ENCODE data around the gene MAMSTR. TPM values are rescaled to one million over a fixed set of nuclear protein-coding genes. Genes with fewer than 3 reads are reported as not detected.

MAMSTR gene
- polyA plus RNA-seq, 1 donor (not counting 4 experiments of a cell fraction or from before 2014, with no cell fraction given) = 0.35 TPM

DNA sequence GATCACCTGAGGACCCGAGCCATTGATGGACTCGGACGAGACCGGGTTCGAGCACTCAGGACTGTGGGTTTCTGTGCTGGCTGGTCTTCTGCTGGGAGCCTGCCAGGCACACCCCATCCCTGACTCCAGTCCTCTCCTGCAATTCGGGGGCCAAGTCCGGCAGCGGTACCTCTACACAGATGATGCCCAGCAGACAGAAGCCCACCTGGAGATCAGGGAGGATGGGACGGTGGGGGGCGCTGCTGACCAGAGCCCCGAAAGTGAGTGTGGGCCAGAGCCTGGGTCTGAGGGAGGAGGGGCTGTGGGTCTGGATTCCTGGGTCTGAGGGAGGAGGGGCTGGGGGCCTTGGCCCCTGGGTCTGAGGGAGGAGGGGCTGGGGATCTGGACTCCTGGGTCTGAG lies 36.7 kb upstream of the MAMSTR start:
- peaks cover 3% of the 10 kb centered on the region for H3K79me2 ChIP-seq (ENCODE audit: control insufficient read depth, insufficient read depth, low read length)
- peaks cover 0 to under 1% of the 10 kb centered on the region in 2 experiments for H3K36me3 ChIP-seq (ENCODE audit: control insufficient read depth in 2 of 2, extremely low read depth in 1 of 2, insufficient read depth in 2 of 2, low read length in 2 of 2)
- H3K4me3 ChIP-seq (ENCODE audit: control insufficient read depth in 2 of 3, extremely low read depth in 1 of 3, insufficient read depth in 2 of 3, low read depth in 1 of 3, low read length in 3 of 3) = no peak overlapping the region
- H4K20me1 ChIP-seq (ENCODE audit: control insufficient read depth, extremely low read depth, insufficient read depth, low read length) = no peaks in the 10 kb centered on the region
- no peak overlapping the region for H3K4me2 ChIP-seq (ENCODE audit: control insufficient read depth, extremely low read depth, insufficient read depth, low read depth, low read length)
- TF ChIP-seq, protein P1, sequence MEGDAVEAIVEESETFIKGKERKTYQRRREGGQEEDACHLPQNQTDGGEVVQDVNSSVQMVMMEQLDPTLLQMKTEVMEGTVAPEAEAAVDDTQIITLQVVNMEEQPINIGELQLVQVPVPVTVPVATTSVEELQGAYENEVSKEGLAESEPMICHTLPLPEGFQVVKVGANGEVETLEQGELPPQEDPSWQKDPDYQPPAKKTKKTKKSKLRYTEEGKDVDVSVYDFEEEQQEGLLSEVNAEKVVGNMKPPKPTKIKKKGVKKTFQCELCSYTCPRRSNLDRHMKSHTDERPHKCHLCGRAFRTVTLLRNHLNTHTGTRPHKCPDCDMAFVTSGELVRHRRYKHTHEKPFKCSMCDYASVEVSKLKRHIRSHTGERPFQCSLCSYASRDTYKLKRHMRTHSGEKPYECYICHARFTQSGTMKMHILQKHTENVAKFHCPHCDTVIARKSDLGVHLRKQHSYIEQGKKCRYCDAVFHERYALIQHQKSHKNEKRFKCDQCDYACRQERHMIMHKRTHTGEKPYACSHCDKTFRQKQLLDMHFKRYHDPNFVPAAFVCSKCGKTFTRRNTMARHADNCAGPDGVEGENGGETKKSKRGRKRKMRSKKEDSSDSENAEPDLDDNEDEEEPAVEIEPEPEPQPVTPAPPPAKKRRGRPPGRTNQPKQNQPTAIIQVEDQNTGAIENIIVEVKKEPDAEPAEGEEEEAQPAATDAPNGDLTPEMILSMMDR (optimal IDR thresholded peaks at IDR 0.05 in 1 of 3, IDR thresholded peaks at IDR 0.05 in 1 of 3, conservative IDR thresholded peaks at IDR 0.05 in 1 of 3; ENCODE audit: extremely low read depth in 1 of 3, insufficient read depth in 2 of 3, low read length in 3 of 3) = no peak
- no peak for TF ChIP-seq EZH2 (IDR thresholded peaks at IDR 0.05; ENCODE audit: low read length)
- peaks cover 8% of the 10 kb centered on the region for H3K27me3 ChIP-seq (ENCODE audit: control insufficient read depth, extremely low read depth, insufficient read depth, low read length)
- no peak overlapping the region for H3K27ac ChIP-seq (ENCODE audit: control insufficient read depth, insufficient read depth, low read length)
- peaks cover under 1% of the 10 kb centered on the region for H3K9me1 ChIP-seq (ENCODE audit: control insufficient read depth, extremely low read depth, insufficient read depth, low read length)
- DNase-seq (ENCODE audit: low read depth, low spot score) (no peak), FAIRE-seq (no peak)
- H3K9ac ChIP-seq (ENCODE audit: control insufficient read depth, extremely low read depth, insufficient read depth, low read length) = no peak overlapping the region
- no peaks in the 10 kb centered on the region for H3K9me3 ChIP-seq (ENCODE audit: control insufficient read depth, low read depth, low read length)
- no peak overlapping the region for H2AFZ ChIP-seq (ENCODE audit: control insufficient read depth, low read length)
- dilution Hi-C loops (cut with MboI; ENCODE audit: extremely low pct_ligation_motif_present, low sequenced_read_pairs) = no loop called here
- peaks cover 9% of the 10 kb centered on the region for H3K4me1 ChIP-seq (ENCODE audit: control insufficient read depth, extremely low read depth, insufficient read depth, low read length)

DNA sequence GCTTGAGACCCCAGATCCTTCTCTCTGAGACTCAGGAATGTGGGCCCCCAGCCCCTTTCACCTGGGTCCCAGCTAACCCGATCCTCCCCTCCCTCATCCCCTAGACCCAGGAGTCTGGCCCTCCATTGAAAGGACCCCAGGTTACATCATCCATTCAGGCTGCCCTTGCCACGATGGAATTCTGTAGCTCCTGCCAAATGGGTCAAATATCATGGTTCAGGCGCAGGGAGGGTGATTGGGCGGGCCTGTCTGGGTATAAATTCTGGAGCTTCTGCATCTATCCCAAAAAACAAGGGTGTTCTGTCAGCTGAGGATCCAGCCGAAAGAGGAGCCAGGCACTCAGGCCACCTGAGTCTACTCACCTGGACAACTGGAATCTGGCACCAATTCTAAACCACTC lies 36.3 kb upstream of the MAMSTR start:
- FAIRE-seq (no peak), DNase-seq (ENCODE audit: low read depth, low spot score) (no peak)
- Histone ChIP-seq H3K4me3 (ENCODE audit: control insufficient read depth in 2 of 3, extremely low read depth in 1 of 3, insufficient read depth in 2 of 3, low read depth in 1 of 3, low read length in 3 of 3) (no peak overlapping the region), H3K4me1 (ENCODE audit: control insufficient read depth, extremely low read depth, insufficient read depth, low read length) (peaks cover 9% of the 10 kb centered on the region), H3K9ac (ENCODE audit: control insufficient read depth, extremely low read depth, insufficient read depth, low read length) (no peak overlapping the region), H3K9me1 (ENCODE audit: control insufficient read depth, extremely low read depth, insufficient read depth, low read length) (peaks cover 4% of the 10 kb centered on the region), H3K27me3 (ENCODE audit: control insufficient read depth, extremely low read depth, insufficient read depth, low read length) (peaks cover 4% of the 10 kb centered on the region), H4K20me1 (ENCODE audit: control insufficient read depth, extremely low read depth, insufficient read depth, low read length) (no peaks in the 10 kb centered on the region), H3K36me3 (ENCODE audit: control insufficient read depth in 2 of 2, extremely low read depth in 1 of 2, insufficient read depth in 2 of 2, low read length in 2 of 2) (peaks cover 0 to 4% of the 10 kb centered on the region in 2 experiments), H3K9me3 (ENCODE audit: control insufficient read depth, low read depth, low read length) (no peaks in the 10 kb centered on the region), H3K27ac (ENCODE audit: control insufficient read depth, insufficient read depth, low read length) (no peak overlapping the region), H2AFZ (ENCODE audit: control insufficient read depth, low read length) (no peak overlapping the region), H3K4me2 (ENCODE audit: control insufficient read depth, extremely low read depth, insufficient read depth, low read depth, low read length) (no peak overlapping the region), H3K79me2 (ENCODE audit: control insufficient read depth, insufficient read depth, low read length) (peaks cover 7% of the 10 kb centered on the region)
- dilution Hi-C loops (cut with MboI; ENCODE audit: extremely low pct_ligation_motif_present, low sequenced_read_pairs) = no loop called here
- TF ChIP-seq, protein P1 (optimal IDR thresholded peaks at IDR 0.05 in 1 of 3, IDR thresholded peaks at IDR 0.05 in 1 of 3, conservative IDR thresholded peaks at IDR 0.05 in 1 of 3; ENCODE audit: extremely low read depth in 1 of 3, insufficient read depth in 2 of 3, low read length in 3 of 3) = no peak
- no peak for TF ChIP-seq EZH2 (IDR thresholded peaks at IDR 0.05; ENCODE audit: low read length)
